H9 (cell line): Measurements from ENCODE around the gene SPATA6. TPM values are rescaled to one million over a fixed set of nuclear protein-coding genes. Genes with fewer than 3 reads are reported as not detected.

Experiments used
- DNase-seq: peaks from one replicate; pipeline ENCODE4 v3.0.0-alpha.2; 2017
- H2AFZ ChIP-seq: one replicate; pipeline ENCODE4 v1.6.1; 2013; ENCODE audit warnings: mild to moderate bottlenecking, low read length, control low read depth, moderate library complexity
- H2AK5ac ChIP-seq: 2 replicates; pipeline ENCODE4 v1.6.1; 2013; ENCODE audit warnings: low read length, control low read depth, mixed read lengths; ENCODE audit not compliant: insufficient read length
- H2BK120ac ChIP-seq: one replicate; pipeline ENCODE4 v1.6.1; 2013; ENCODE audit warnings: low read depth, mild to moderate bottlenecking, low read length, control low read depth, inconsistent platforms; ENCODE audit not compliant: poor library complexity, severe bottlenecking
- H2BK12ac ChIP-seq: 2 replicates; pipeline ENCODE4 v1.6.1; 2013; ENCODE audit warnings: low read length, control low read depth, mixed read lengths, low read depth; ENCODE audit not compliant: insufficient read length
- H2BK15ac ChIP-seq: 2 replicates; pipeline ENCODE4 v1.6.1; 2013; ENCODE audit warnings: low read depth, low read length, control low read depth
- H2BK20ac ChIP-seq: one replicate; pipeline ENCODE4 v1.6.1; 2013; ENCODE audit warnings: low read depth, mild to moderate bottlenecking, low read length, control low read depth, inconsistent platforms; ENCODE audit not compliant: poor library complexity, severe bottlenecking
- H2BK5ac ChIP-seq: 2 replicates; pipeline ENCODE4 v1.6.1; 2013; ENCODE audit warnings: low read length, control low read depth, mixed read lengths; ENCODE audit not compliant: insufficient read length
- H3K14ac ChIP-seq: 2 replicates; pipeline ENCODE4 v1.6.1; 2013; ENCODE audit warnings: low read length, control low read depth; ENCODE audit not compliant: insufficient read depth
- H3K18ac ChIP-seq: 2 replicates; pipeline ENCODE4 v1.6.1; 2013; ENCODE audit warnings: low read depth, mild to moderate bottlenecking, mixed read lengths, low read length, control low read depth; ENCODE audit not compliant: insufficient read length
- H3K23ac ChIP-seq: 2 replicates; pipeline ENCODE4 v1.6.1; 2013; ENCODE audit warnings: low read length, control low read depth, mixed read lengths, low read depth; ENCODE audit not compliant: insufficient read length
- H3K23me2 ChIP-seq: 2 replicates; pipeline ENCODE4 v1.6.1; 2013; ENCODE audit warnings: low read depth, mild to moderate bottlenecking, mixed read lengths, low read length, control low read depth; ENCODE audit not compliant: insufficient read length, poor library complexity, severe bottlenecking
- H3K27ac ChIP-seq: 2 replicates; pipeline ENCODE4 v1.5.1; 2013; ENCODE audit warnings: low read length, control low read depth, mixed read lengths, low read depth; ENCODE audit not compliant: insufficient read length
- H3K27me3 ChIP-seq: 2 replicates; pipeline ENCODE4 v1.6.1; 2013; ENCODE audit warnings: low read length, control low read depth, inconsistent platforms; ENCODE audit not compliant: insufficient read depth
- H3K4ac ChIP-seq: 2 replicates; pipeline ENCODE4 v1.6.1; 2013; ENCODE audit warnings: low read depth, mild to moderate bottlenecking, control low read depth, inconsistent platforms, low read length, moderate library complexity
- H3K4me1 ChIP-seq: 2 replicates; pipeline ENCODE4 v1.6.1; 2013; ENCODE audit warnings: low read length, control low read depth, inconsistent platforms; ENCODE audit not compliant: insufficient read depth
- H3K4me2 ChIP-seq: 2 replicates; pipeline ENCODE4 v1.6.1; 2013; ENCODE audit warnings: low read length, control low read depth, mixed read lengths; ENCODE audit not compliant: insufficient read length, insufficient read depth
- H3K56ac ChIP-seq: 2 replicates; pipeline ENCODE4 v1.6.1; 2013; ENCODE audit warnings: low read depth, mild to moderate bottlenecking, mixed read lengths, low read length, control low read depth; ENCODE audit not compliant: insufficient read length
- H3K79me1 ChIP-seq: 2 replicates; pipeline ENCODE4 v1.6.1; 2013; ENCODE audit warnings: low read depth, mild to moderate bottlenecking, moderate library complexity, low read length, control low read depth, inconsistent platforms; ENCODE audit not compliant: insufficient read depth, poor library complexity, severe bottlenecking
- H3K79me2 ChIP-seq: 2 replicates; pipeline ENCODE4 v1.6.1; 2013; ENCODE audit warnings: low read length, control low read depth, inconsistent platforms; ENCODE audit not compliant: insufficient read depth
- H3K9ac ChIP-seq: 2 replicates; pipeline ENCODE4 v1.6.1; 2013; ENCODE audit warnings: low read length, control low read depth, mixed read lengths; ENCODE audit not compliant: insufficient read length; ENCODE audit errors: extremely low read depth
- H3K9me3 ChIP-seq: one replicate; pipeline ENCODE4 v1.6.1; 2013; ENCODE audit warnings: low read depth, low read length, inconsistent platforms; ENCODE audit not compliant: control insufficient read depth
- H3T11ph ChIP-seq: one replicate; pipeline ENCODE4 v1.6.1; 2013; ENCODE audit warnings: mild to moderate bottlenecking, low read length, control low read depth, inconsistent platforms
- H4K20me1 ChIP-seq: one replicate; pipeline ENCODE4 v1.6.1; 2013; ENCODE audit not compliant: control insufficient read depth, insufficient read length, insufficient read depth
- H4K5ac ChIP-seq: 2 replicates; pipeline ENCODE4 v1.6.1; 2013; ENCODE audit warnings: low read depth, mild to moderate bottlenecking, mixed read lengths, low read length, control low read depth; ENCODE audit not compliant: insufficient read length
- H4K8ac ChIP-seq: replicated peaks from 2 replicates; pipeline ENCODE4 v1.6.1; 2013; ENCODE audit warnings: low read length, control low read depth, mixed read lengths, low read depth; ENCODE audit not compliant: insufficient read length
- H4K91ac ChIP-seq: 2 replicates; pipeline ENCODE4 v1.6.1; 2013; ENCODE audit warnings: low read depth, mild to moderate bottlenecking, moderate library complexity, mixed read lengths, low read length, control low read depth; ENCODE audit not compliant: insufficient read length
- H3K27ac Mint-ChIP-seq, 3 experiments: 2 replicates in 2 of 3; 3 replicates in 1 of 3; pipeline ENCODE4 v1.8.0; 2020 to 2021; ENCODE audit warnings: mixed read lengths in 3 of 3, mild to moderate bottlenecking in 1 of 3, moderate library complexity in 1 of 3
- H3K27me3 Mint-ChIP-seq: 2 replicates; pipeline ENCODE4 v1.8.0; 2021; ENCODE audit warnings: low read depth, mild to moderate bottlenecking, moderate library complexity, mixed read lengths
- H3K36me3 Mint-ChIP-seq, 3 experiments: 2 replicates in 2 of 3; 3 replicates in 1 of 3; pipeline ENCODE4 v1.8.0; 2020 to 2021; ENCODE audit warnings: low read depth in 3 of 3, mixed read lengths in 3 of 3; ENCODE audit not compliant: insufficient read depth in 1 of 3
- H3K4me1 Mint-ChIP-seq, 2 experiments: 2 replicates each; pipeline ENCODE4 v1.8.0; 2020; ENCODE audit warnings: mixed read lengths in 2 of 2
- H3K4me3 Mint-ChIP-seq, 2 experiments: 2 replicates in 1 of 2; 3 replicates in 1 of 2; pipeline ENCODE4 v1.8.0; 2020 to 2021; ENCODE audit warnings: mild to moderate bottlenecking in 2 of 2, mixed read lengths in 2 of 2, moderate library complexity in 1 of 2
- H3K9me3 Mint-ChIP-seq, 2 experiments: 2 replicates in 1 of 2; 3 replicates in 1 of 2; pipeline ENCODE4 v1.8.0; 2020; ENCODE audit warnings: mild to moderate bottlenecking in 2 of 2, mixed read lengths in 2 of 2, moderate library complexity in 1 of 2
- CTCF ChIP-seq: fragments of 200-600 bp; sonication (generic); conservative IDR thresholded peaks from 3 replicates; pipeline ENCODE4 v1.8.0; 2021; ENCODE audit warnings: antibody characterized with exemption, mild to moderate bottlenecking
- WGBS: extraction: QIAGEN DNeasy Blood & Tissue Kit; methylation state at CpG from one replicate; pipeline ENCODE4 v1.1.7; 2013; ENCODE audit warnings: missing lambda C conversion rate, low lambda C conversion rate, mixed read lengths; ENCODE audit not compliant: insufficient read length; ENCODE audit errors: extremely low coverage; 5-methylcytosine and 5-hydroxymethylcytosine counted together
- total RNA-seq: library from RNA; stranded (reverse); gene quantifications from 2 replicates; pipeline ENCODE4 v1.2.1, GENCODE V29; 2021

Gene SPATA6
- total RNA-seq, 1 experiment from 2014 or later: 8.0 TPM

- Histone ChIP-seq H3K18ac (no peak overlapping the region), H2BK20ac (no peak overlapping the region), H3K27me3 (no peaks in the 10 kb centered on the region), H2AK5ac (no peak overlapping the region), H2BK120ac (no peak overlapping the region), H3K4ac (no peak overlapping the region), H2BK15ac (no peak overlapping the region), H2AFZ (no peak overlapping the region), H4K5ac (no peak overlapping the region), H3K9ac (no peak overlapping the region), H2BK12ac (no peak overlapping the region), H3K79me1 (no peaks in the 10 kb centered on the region), H3T11ph (no peak overlapping the region), H3K23ac (no peak overlapping the region), H3K14ac (no peak overlapping the region), H4K8ac (no peak overlapping the region), H2BK5ac (no peak overlapping the region), H3K9me3 (no peaks in the 10 kb centered on the region), H3K79me2 (no peaks in the 10 kb centered on the region), H3K4me1 (peaks cover 15% of the 10 kb centered on the region; the same call in 1 of the 2 replicates), H3K4me2 (no peak overlapping the region), H4K91ac (no peak overlapping the region), H3K56ac (no peak overlapping the region), H4K20me1 (no peaks in the 10 kb centered on the region), H3K23me2 (no peaks in the 10 kb centered on the region), H3K27ac (no peak overlapping the region)
- Mint-ChIP-seq H3K27ac (no peak overlapping the region), H3K4me3 (no peak overlapping the region), H3K4me1 (peaks cover 27 to 34% of the 10 kb centered on the region in 2 experiments), H3K36me3 (no peaks in the 10 kb centered on the region), H3K9me3 (no peaks in the 10 kb centered on the region), H3K27me3 (no peaks in the 10 kb centered on the region; the same call in 1 of the 2 replicates)
- no CpG with 5 or more reads among the region's 1 CpG for WGBS
- no peak for DNase-seq
- TF ChIP-seq CTCF: no peak
These were observed 23.2 kb upstream of the SPATA6 start for GRCh38 chr1:48495166-48495565.
